HG03521 (cell line): ENCODE results near the gene TSEN15.
A peak's percentile ranks its signal among the peaks of the same experiment; 100 is the strongest.

Experiments used
- ATAC-seq: cut with Tn5 transposase; IDR thresholded peaks from one replicate; pipeline ENCODE4 v1.9.1; 2021; ENCODE audit warnings: mild to moderate bottlenecking, moderate library complexity; ENCODE audit not compliant: unreplicated experiment

The TSEN15 gene

GRCh38 chr1:184051485-184052193 lies at the start of gene TSEN15:
TSEN15 (plus strand) TSS chr1:184051730; CDS start chr1:184051756, 26 bp downstream.
- ATAC-seq = peak; percentile 97

- ATAC-seq = no peak
Measured at GRCh38 chr1:184002071-184002470, 49.5 kb upstream of the TSEN15 start.

GRCh38 chr1:184004935-184005334 lies 46.6 kb upstream of the TSEN15 start:
- ATAC-seq = no peak

GRCh38 chr1:184005506-184005905 lies 46.0 kb upstream of the TSEN15 start:
- ATAC-seq = no peak

- ATAC-seq = no peak
Measured at GRCh38 chr1:184010788-184011187, 40.7 kb upstream of the TSEN15 start.

GRCh38 chr1:184012187-184012586 lies 39.3 kb upstream of the TSEN15 start:
- no peak for ATAC-seq

GRCh38 chr1:184014271-184014670 lies 37.3 kb upstream of the TSEN15 start:
- ATAC-seq = no peak

GRCh38 chr1:184016169-184016568 lies 35.4 kb upstream of the TSEN15 start:
- no peak for ATAC-seq

- no peak for ATAC-seq
Measured at GRCh38 chr1:184017306-184017705, 34.2 kb upstream of the TSEN15 start.

GRCh38 chr1:184018622-184019021 lies 32.9 kb upstream of the TSEN15 start:
- no peak for ATAC-seq

GRCh38 chr1:184019069-184019468 lies 32.5 kb upstream of the TSEN15 start:
- no peak for ATAC-seq

GRCh38 chr1:184019506-184019905 lies 32.0 kb upstream of the TSEN15 start:
- no peak for ATAC-seq

- ATAC-seq = no peak
Measured at GRCh38 chr1:184020328-184020727, 31.2 kb upstream of the TSEN15 start.

GRCh38 chr1:184020855-184021254 lies 30.7 kb upstream of the TSEN15 start:
- ATAC-seq = no peak

- no peak for ATAC-seq
Measured at GRCh38 chr1:184021728-184022127, 29.8 kb upstream of the TSEN15 start.

- no peak for ATAC-seq
Measured at GRCh38 chr1:184022668-184023067, 28.9 kb upstream of the TSEN15 start.

GRCh38 chr1:184023171-184023570 lies 28.4 kb upstream of the TSEN15 start:
- no peak for ATAC-seq

- ATAC-seq = no peak
Measured at GRCh38 chr1:184025242-184025675, 26.3 kb upstream of the TSEN15 start.

- ATAC-seq = no peak
Measured at GRCh38 chr1:184027826-184028695, 23.5 kb upstream of the TSEN15 start.

- no peak for ATAC-seq
Measured at GRCh38 chr1:184028854-184029623, 22.5 kb upstream of the TSEN15 start.

- ATAC-seq = no peak
Measured at GRCh38 chr1:184030433-184031091, 21.0 kb upstream of the TSEN15 start.
